Measurements from ENCODE around the gene ZNF417. TPM values are rescaled to one million over a fixed set of nuclear protein-coding genes. Genes with fewer than 3 reads are reported as not detected.

ZNF417 gene
- total and polyA plus RNA-seq, 2 of the 4 experiments (the other 2 are of a cell fraction): 4.0 to 23.1 TPM

DNA sequence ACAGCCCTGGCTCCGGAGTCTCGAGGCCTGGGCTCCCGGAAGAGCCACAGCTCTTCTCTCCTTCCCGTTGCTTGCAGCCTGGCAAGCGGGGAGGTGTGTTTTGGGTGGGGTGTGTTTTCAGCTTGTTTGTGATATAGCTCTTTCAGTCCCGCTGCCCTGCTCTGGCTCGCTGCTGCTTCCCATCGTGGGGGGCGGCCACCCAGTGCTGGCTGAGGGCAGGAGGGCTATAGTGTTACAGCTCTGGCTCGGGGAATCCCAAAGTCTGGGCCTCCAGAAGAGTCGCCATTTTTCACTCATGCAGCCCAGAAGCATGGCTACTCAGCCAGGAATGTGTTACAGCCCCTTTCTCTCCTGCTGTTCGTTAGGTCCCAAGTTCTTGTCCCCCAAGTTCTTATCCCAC is 33.3 kb upstream of the ZNF417 start:
- no peak overlapping the region for H4K8ac ChIP-seq (ENCODE audit: low read depth in 2 of 2, low read length in 2 of 2)
- intact Hi-C loops (cut with micrococcal nuclease): no loop called here
- no peak overlapping the region for H3K23ac ChIP-seq (ENCODE audit: low read depth, low read length)
- dilution Hi-C loops (cut with HindIII; ENCODE audit: low sequenced_read_pairs, unreplicated experiment): no loop called here
- no peak overlapping the region for H2AK5ac ChIP-seq (ENCODE audit: low read depth, low read length)
- DNase-seq (no peak), ATAC-seq (ENCODE audit: low read depth) (no peak)
- H3K9me1 ChIP-seq (ENCODE audit: insufficient read depth, low read length): 0 out of 2 replicates have a peak, but pooled peaks cover 3% of the 10 kb centered on the region
- no TSS peak for BruUV-seq (replicated peaks)
- H2BK5ac ChIP-seq (ENCODE audit: low read depth, low read length, poor library complexity, severe bottlenecking): no peak overlapping the region
- no peak overlapping the region for H4K5ac ChIP-seq (ENCODE audit: low read depth, low read length)
- no CpG with 5 or more reads among the region's 12 CpGs for WGBS, 2 experiments (ENCODE audit: extremely low coverage in 2 of 2, insufficient read length in 1 of 2)
- H3K4me2 ChIP-seq (ENCODE audit: low read depth, low read length): no peak overlapping the region
- H2BK15ac ChIP-seq (ENCODE audit: low read depth, low read length): no peak overlapping the region
- no peak overlapping the region for H4K91ac ChIP-seq (ENCODE audit: insufficient read depth, low read depth, low read length)
- no peaks in the 10 kb centered on the region; the same call in 1 of the 2 replicates for H3K36me3 ChIP-seq (ENCODE audit: control insufficient read depth, insufficient read depth, low read length)
- H2AK9ac ChIP-seq (replicated peaks; ENCODE audit: low read depth, low read length, poor library complexity): no peak overlapping the region
- H4K20me1 ChIP-seq (ENCODE audit: insufficient read depth, low read length): no peaks in the 10 kb centered on the region
- ChIA-PET CTCF (no interaction called here), POLR2A (ENCODE audit: unreplicated experiment) (no interaction called here)
- in situ Hi-C loops (cut with MboI; ENCODE audit: low sequenced_read_pairs): no loop called here
- no peak overlapping the region for H2AFZ ChIP-seq (replicated peaks; ENCODE audit: low read length, poor library complexity)
- TF ChIP-seq RAD21 (IDR thresholded peaks at IDR 0.05; ENCODE audit: low read length) (no peak), SMC3 (IDR thresholded peaks at IDR 0.05; ENCODE audit: low read depth, low read length) (no peak), POLR2A (IDR thresholded peaks at IDR 0.05; ENCODE audit: low read depth, low read length) (no peak), CEBPB (IDR thresholded peaks at IDR 0.05; ENCODE audit: low read depth, low read length) (no peak), MAFK (IDR thresholded peaks at IDR 0.05; ENCODE audit: low read depth, low read length) (no peak), RCOR1 (IDR thresholded peaks at IDR 0.05; ENCODE audit: insufficient replicate concordance, low read length) (no peak), BHLHE40 (IDR thresholded peaks at IDR 0.05; ENCODE audit: low read depth, low read length) (no peak), NFE2L2 (IDR thresholded peaks at IDR 0.05; ENCODE audit: low read depth, low read length) (no peak), MXI1 (IDR thresholded peaks at IDR 0.05; ENCODE audit: borderline replicate concordance, low read depth, low read length) (no peak), RFX5 (IDR thresholded peaks at IDR 0.05; ENCODE audit: low read depth, low read length) (no peak), FOS (IDR thresholded peaks at IDR 0.05; ENCODE audit: low read depth, low read length) (no peak), CHD1 (IDR thresholded peaks at IDR 0.05; ENCODE audit: low read depth, low read length) (no peak), MAZ (IDR thresholded peaks at IDR 0.05; ENCODE audit: borderline replicate concordance, low read depth, low read length) (no peak)
- TF ChIP-seq, protein P1, sequence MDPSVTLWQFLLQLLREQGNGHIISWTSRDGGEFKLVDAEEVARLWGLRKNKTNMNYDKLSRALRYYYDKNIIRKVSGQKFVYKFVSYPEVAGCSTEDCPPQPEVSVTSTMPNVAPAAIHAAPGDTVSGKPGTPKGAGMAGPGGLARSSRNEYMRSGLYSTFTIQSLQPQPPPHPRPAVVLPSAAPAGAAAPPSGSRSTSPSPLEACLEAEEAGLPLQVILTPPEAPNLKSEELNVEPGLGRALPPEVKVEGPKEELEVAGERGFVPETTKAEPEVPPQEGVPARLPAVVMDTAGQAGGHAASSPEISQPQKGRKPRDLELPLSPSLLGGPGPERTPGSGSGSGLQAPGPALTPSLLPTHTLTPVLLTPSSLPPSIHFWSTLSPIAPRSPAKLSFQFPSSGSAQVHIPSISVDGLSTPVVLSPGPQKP (IDR thresholded peaks at IDR 0.05; ENCODE audit: borderline replicate concordance, low read depth, low read length): no peak
- TF ChIP-seq, protein P2, sequence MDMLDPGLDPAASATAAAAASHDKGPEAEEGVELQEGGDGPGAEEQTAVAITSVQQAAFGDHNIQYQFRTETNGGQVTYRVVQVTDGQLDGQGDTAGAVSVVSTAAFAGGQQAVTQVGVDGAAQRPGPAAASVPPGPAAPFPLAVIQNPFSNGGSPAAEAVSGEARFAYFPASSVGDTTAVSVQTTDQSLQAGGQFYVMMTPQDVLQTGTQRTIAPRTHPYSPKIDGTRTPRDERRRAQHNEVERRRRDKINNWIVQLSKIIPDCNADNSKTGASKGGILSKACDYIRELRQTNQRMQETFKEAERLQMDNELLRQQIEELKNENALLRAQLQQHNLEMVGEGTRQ (IDR thresholded peaks at IDR 0.05; ENCODE audit: low read depth, low read length): no peak
- TF ChIP-seq, protein P3, sequence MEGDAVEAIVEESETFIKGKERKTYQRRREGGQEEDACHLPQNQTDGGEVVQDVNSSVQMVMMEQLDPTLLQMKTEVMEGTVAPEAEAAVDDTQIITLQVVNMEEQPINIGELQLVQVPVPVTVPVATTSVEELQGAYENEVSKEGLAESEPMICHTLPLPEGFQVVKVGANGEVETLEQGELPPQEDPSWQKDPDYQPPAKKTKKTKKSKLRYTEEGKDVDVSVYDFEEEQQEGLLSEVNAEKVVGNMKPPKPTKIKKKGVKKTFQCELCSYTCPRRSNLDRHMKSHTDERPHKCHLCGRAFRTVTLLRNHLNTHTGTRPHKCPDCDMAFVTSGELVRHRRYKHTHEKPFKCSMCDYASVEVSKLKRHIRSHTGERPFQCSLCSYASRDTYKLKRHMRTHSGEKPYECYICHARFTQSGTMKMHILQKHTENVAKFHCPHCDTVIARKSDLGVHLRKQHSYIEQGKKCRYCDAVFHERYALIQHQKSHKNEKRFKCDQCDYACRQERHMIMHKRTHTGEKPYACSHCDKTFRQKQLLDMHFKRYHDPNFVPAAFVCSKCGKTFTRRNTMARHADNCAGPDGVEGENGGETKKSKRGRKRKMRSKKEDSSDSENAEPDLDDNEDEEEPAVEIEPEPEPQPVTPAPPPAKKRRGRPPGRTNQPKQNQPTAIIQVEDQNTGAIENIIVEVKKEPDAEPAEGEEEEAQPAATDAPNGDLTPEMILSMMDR (conservative IDR thresholded peaks at IDR 0.05; ENCODE audit: low read depth, low read length): no peak
- no peak overlapping the region for H3K14ac ChIP-seq (replicated peaks; ENCODE audit: low read depth, low read length)
- H3K4me3 ChIP-seq (ENCODE audit: insufficient read depth, low read depth, low read length): no peak overlapping the region
- peaks cover 32% of the 10 kb centered on the region for H3K9me3 ChIP-seq (ENCODE audit: control insufficient read depth, insufficient read depth, low read length)
- H2BK20ac ChIP-seq (ENCODE audit: low read depth, low read length): no peak overlapping the region
- H3K9ac ChIP-seq (ENCODE audit: low read depth, low read length): no peak overlapping the region
- no peak overlapping the region for H3K4ac ChIP-seq (ENCODE audit: low read depth, low read length)
- H3K27me3 ChIP-seq (ENCODE audit: control insufficient read depth, insufficient read depth, low read length): no peaks in the 10 kb centered on the region
- H3K79me1 ChIP-seq (ENCODE audit: low read depth in 1 of 2, low read length in 2 of 2): peaks cover 16% of the 10 kb centered on the region in 2 experiments
- no peak overlapping the region for H3K18ac ChIP-seq (ENCODE audit: low read depth, low read length)
- no peak overlapping the region for H3K56ac ChIP-seq (ENCODE audit: extremely low read depth, insufficient read depth, low read length)
- H2BK120ac ChIP-seq (ENCODE audit: low read depth, low read length): no peak overlapping the region
- no peak overlapping the region for H3K27ac ChIP-seq (ENCODE audit: insufficient read depth, low read length)
- H3K4me1 ChIP-seq (ENCODE audit: control insufficient read depth, insufficient read depth, low read length): peaks cover 4% of the 10 kb centered on the region; the same call in 1 of the 2 replicates

Measured in IMR-90 (cell line).